ENCODE measurements around the gene CCDC183.
A peak's percentile ranks its signal among the peaks of the same experiment; 100 is the strongest.
"Not testable (repeated sequence)": the region's sequence is repeated elsewhere in the genome, so short reads cannot be mapped to it uniquely, and the experiment has no call there.

The CCDC183 gene

GRCh38 chr9:136796238-136796774 lies at the start of gene CCDC183:
Gene CCDC183, plus strand, starts transcription at chr9:136796338. Its CDS starts 60 bp downstream, at chr9:136796398.
- DNase-seq = no peak

- no peak for DNase-seq
Measured at GRCh38 chr9:136746621-136747020, 49.5 kb upstream of the CCDC183 start.

GRCh38 chr9:136747161-136748060 lies 48.7 kb upstream of the CCDC183 start:
- DNase-seq = no peak

GRCh38 chr9:136748201-136748600 lies 47.9 kb upstream of the CCDC183 start, which contains the start of gene LCN6:
Gene LCN6, minus strand, starts transcription at chr9:136748525. Its CDS starts 42 bp downstream, at chr9:136748483.
- DNase-seq = no peak

GRCh38 chr9:136748666-136749611 lies 47.2 kb upstream of the CCDC183 start:
- no peak for DNase-seq

- no peak for DNase-seq
Measured at GRCh38 chr9:136750526-136750925, 45.6 kb upstream of the CCDC183 start.

- no peak for DNase-seq
Measured at GRCh38 chr9:136751244-136751643, 44.9 kb upstream of the CCDC183 start.

GRCh38 chr9:136751814-136752213 lies 44.3 kb upstream of the CCDC183 start:
- DNase-seq = no peak

- no peak for DNase-seq
Measured at GRCh38 chr9:136753371-136754058, 42.6 kb upstream of the CCDC183 start.

GRCh38 chr9:136754059-136754572 lies 42.0 kb upstream of the CCDC183 start:
- DNase-seq = peak in 1 of 2 experiments; percentile 25

- no peak for DNase-seq
Measured at GRCh38 chr9:136754626-136755301, 41.4 kb upstream of the CCDC183 start.

GRCh38 chr9:136755302-136756133 lies 40.6 kb upstream of the CCDC183 start:
- DNase-seq = not testable (repeated sequence)

GRCh38 chr9:136756134-136756438 lies 40.1 kb upstream of the CCDC183 start:
- DNase-seq = no peak

GRCh38 chr9:136756836-136757235 lies 39.3 kb upstream of the CCDC183 start:
- DNase-seq = no peak

- DNase-seq = no peak
Measured at GRCh38 chr9:136757328-136757727, 38.8 kb upstream of the CCDC183 start.

GRCh38 chr9:136757751-136758140 lies 38.4 kb upstream of the CCDC183 start:
- DNase-seq = no peak

- DNase-seq = no peak
Measured at GRCh38 chr9:136759001-136759400, 37.1 kb upstream of the CCDC183 start.

GRCh38 chr9:136759436-136760325 lies 36.5 kb upstream of the CCDC183 start:
- DNase-seq = no peak

GRCh38 chr9:136760424-136760823 lies 35.7 kb upstream of the CCDC183 start:
- no peak for DNase-seq

Measured in SHP77 (cell line).